Placental epithelial cell (primary cell): ENCODE results near the gene EIF1. TPM values are rescaled to one million over a fixed set of nuclear protein-coding genes. Genes with fewer than 3 reads are reported as not detected.

ENCODE experiments used
- small RNA-seq: library from RNA; depleted of rRNA; stranded (forward); fragments of <200 nt; gene quantifications from one replicate; pipeline ENCODE3, GENCODE V24; 2012
- total RNA-seq: library from RNA; depleted of rRNA; stranded (reverse); fragments of >200 nt; gene quantifications from 2 replicates; pipeline ENCODE4 v1.2.3, GENCODE V29; 2012

The EIF1 gene
- 101 and 168 TPM in 2 replicates for total RNA-seq

GRCh38 chr17:41688641-41689496 is at the start of gene EIF1:
Gene EIF1 (plus strand): TSS chr17:41688885. CDS start chr17:41689039, 154 bp downstream.

GRCh38 chr17:41711669-41712400 is 23.1 kb downstream of the EIF1 start, which contains the start of gene GAST:
Gene GAST (plus strand): TSS chr17:41712331. CDS start chr17:41715437, 3,106 bp downstream.

GRCh38 chr17:41734139-41734948 is 45.7 kb downstream of the EIF1 start, which contains the start of gene HAP1:
Gene HAP1 (minus strand): TSS chr17:41734643. CDS start chr17:41734634, 9 bp downstream.

Small RNA genes within 50 kb of the gene (small RNA-seq; reads per million reads assigned to genes)
- gene RN7SL399P: not detected
- 0.12 reads per million for gene RNA5SP442

Other genes with a start within 250 kb of the EIF1 start
- not detected in 2 replicates for gene KRT38, start 247.9 kb upstream of the EIF1 start, total RNA-seq
- not detected in 2 replicates for gene KRT32, start 221.5 kb upstream of the EIF1 start, total RNA-seq
- not detected in 2 replicates for gene KRT35, start 207.7 kb upstream of the EIF1 start, total RNA-seq
- gene KRT36, start 199.0 kb upstream of the EIF1 start, total RNA-seq: not detected in 2 replicates
- gene KRT13, start 183.3 kb upstream of the EIF1 start, total RNA-seq: under 0.01 and 2.5 TPM in 2 replicates
- 1.7 and 5.1 TPM in 2 replicates for gene KRT15, start 170.0 kb upstream of the EIF1 start, total RNA-seq
- 6,370 and 8,085 TPM in 2 replicates for gene KRT19, start 160.6 kb upstream of the EIF1 start, total RNA-seq
- 0.39 and 0.87 TPM in 2 replicates for gene KRT9, start 116.8 kb upstream of the EIF1 start, total RNA-seq
- gene KRT14, start 102.0 kb upstream of the EIF1 start, total RNA-seq: 128 and 2,930 TPM in 2 replicates
- gene KRT16, start 76.1 kb upstream of the EIF1 start, total RNA-seq: 69.1 and 78.6 TPM in 2 replicates
- 1,476 and 3,292 TPM in 2 replicates for gene KRT17, start 64.3 kb upstream of the EIF1 start, total RNA-seq
- gene GAST, start 23.4 kb downstream of the EIF1 start, total RNA-seq: not detected in 2 replicates
- 0.22 and 0.39 TPM in 2 replicates for gene HAP1, start 45.8 kb downstream of the EIF1 start, total RNA-seq
- 302 and 545 TPM in 2 replicates for gene JUP, start 97.8 kb downstream of the EIF1 start, total RNA-seq
- 84.6 and 154 TPM in 2 replicates for gene P3H4, start 123.1 kb downstream of the EIF1 start, total RNA-seq
- 240 and 313 TPM in 2 replicates for gene FKBP10, start 124.1 kb downstream of the EIF1 start, total RNA-seq
- gene NT5C3B, start 147.3 kb downstream of the EIF1 start, total RNA-seq: 44.8 and 64.5 TPM in 2 replicates
- gene KLHL10, start 148.9 kb downstream of the EIF1 start, total RNA-seq: 0.79 TPM in 1 of 2 replicates, not detected in the other
- gene KLHL11, start 176.5 kb downstream of the EIF1 start, total RNA-seq: 29.1 and 38.1 TPM in 2 replicates
- 67.5 and 160 TPM in 2 replicates for gene ACLY, start 230.1 kb downstream of the EIF1 start, total RNA-seq
- 1.2 and 1.6 TPM in 2 replicates for gene ODAD4, start 241.7 kb downstream of the EIF1 start, total RNA-seq